Stimulated activated CD8-positive, alpha-beta memory T cell treated with anti-CD3 and anti-CD28 coated beads, Interleukin-4, amount 100 ng/mL, for 48 hours (primary cell): Measurements from ENCODE around the gene SLC16A8.
"Not testable (repeated sequence)": the region's sequence is repeated elsewhere in the genome, so short reads cannot be mapped to it uniquely, and the experiment has no call there.

Source experiments
- DNase-seq: peaks from one replicate; pipeline ENCODE4 v3.0.0-alpha.2; 2020

Gene SLC16A8

GRCh38 chr22:38085056-38085455, 1.1 kb upstream of the SLC16A8 start:
- DNase-seq, result no peak

- no peak for DNase-seq
Measured at GRCh38 chr22:38082986-38083710, 836 bp downstream of the SLC16A8 start.

GRCh38 chr22:38081941-38082828, 1.8 kb downstream of the SLC16A8 start:
- DNase-seq, result peak; percentile 42

- no peak for DNase-seq
Measured at GRCh38 chr22:38081636-38081940, 2.4 kb downstream of the SLC16A8 start.

GRCh38 chr22:38080850-38081635, 2.9 kb downstream of the SLC16A8 start:
- DNase-seq, result no peak

GRCh38 chr22:38080474-38080849, 3.5 kb downstream of the SLC16A8 start:
- DNase-seq, result no peak

- DNase-seq, result no peak
Measured at GRCh38 chr22:38079804-38080203, 4.2 kb downstream of the SLC16A8 start.

GRCh38 chr22:38079208-38079607, 4.8 kb downstream of the SLC16A8 start:
- not testable (repeated sequence) for DNase-seq

- no peak for DNase-seq
Measured at GRCh38 chr22:38078046-38078840, 5.7 kb downstream of the SLC16A8 start.

- no peak for DNase-seq
Measured at GRCh38 chr22:38077595-38077994, 6.4 kb downstream of the SLC16A8 start.

GRCh38 chr22:38077096-38077495, 6.9 kb downstream of the SLC16A8 start:
- DNase-seq, result no peak

- DNase-seq, result no peak
Measured at GRCh38 chr22:38075961-38076360, 8.0 kb downstream of the SLC16A8 start.

- DNase-seq, result no peak
Measured at GRCh38 chr22:38075105-38075825, 8.7 kb downstream of the SLC16A8 start.

- no peak for DNase-seq
Measured at GRCh38 chr22:38074181-38075104, 9.5 kb downstream of the SLC16A8 start.

- no peak for DNase-seq
Measured at GRCh38 chr22:38073150-38074130, 10.5 kb downstream of the SLC16A8 start.

GRCh38 chr22:38072322-38073149, 11.4 kb downstream of the SLC16A8 start:
- no peak for DNase-seq

- no peak for DNase-seq
Measured at GRCh38 chr22:38071421-38072321, 12.3 kb downstream of the SLC16A8 start.
